Breast epithelium (tissue), 3 donors: ENCODE measurements around the gene ATRAID.

Experiments
- CTCF ChIP-seq, 3 donors: fragments of 450-650 bp; IDR thresholded peaks; one replicate each; pipeline ENCODE4 v1.5.1; 2016 to 2017; ENCODE audit warnings: antibody characterized with exemption in 3 of 3, mild to moderate bottlenecking in 3 of 3, moderate library complexity in 3 of 3
- POLR2A ChIP-seq: fragments of 450-650 bp; IDR thresholded peaks from one replicate; pipeline ENCODE4 v1.6.1; 2016; ENCODE audit warnings: antibody characterized with exemption, mild to moderate bottlenecking, moderate library complexity
- POLR2AphosphoS5 ChIP-seq, 3 donors: sonication (generic); formaldehyde crosslinking; IDR thresholded peaks; one replicate each; pipeline ENCODE4 v1.6.1; 2017; ENCODE audit warnings: antibody characterized with exemption in 3 of 3

GRCh38 chr2:27225526-27225925 lies 13.7 kb downstream of the ATRAID start:
- TF ChIP-seq CTCF (IDR thresholded peaks at IDR 0.05) (no peak), POLR2A (no peak), POLR2AphosphoS5 (IDR thresholded peaks at IDR 0.05) (no peak)
